ENCODE data around the gene AARS2. TPM values are rescaled to one million over a fixed set of nuclear protein-coding genes. Genes with fewer than 3 reads are reported as not detected.

Gene AARS2
- total RNA-seq, 1 experiment from 2014 or later = 28.9 TPM

- TF ChIP-seq ZNF512 (CRISPR knock-in tag; IDR thresholded peaks at IDR 0.05; ENCODE audit: borderline replicate concordance) (no peak), ERG (CRISPR knock-in tag; IDR thresholded peaks at IDR 0.05) (no peak), SMAD4 (CRISPR knock-in tag; IDR thresholded peaks at IDR 0.05) (no peak), FOXP4 (CRISPR knock-in tag; IDR thresholded peaks at IDR 0.05) (no peak), PRRX2 (CRISPR knock-in tag; IDR thresholded peaks at IDR 0.05) (no peak), ZNF263 (CRISPR knock-in tag; IDR thresholded peaks at IDR 0.05; ENCODE audit: low read depth) (no peak), ZMAT4 (CRISPR knock-in tag; IDR thresholded peaks at IDR 0.05) (no peak), IRF2 (CRISPR knock-in tag; IDR thresholded peaks at IDR 0.05; ENCODE audit: borderline replicate concordance, low read depth) (no peak)
These were observed 26.4 kb downstream of the AARS2 start (continued) for GRCh38 chr6:44286747-44287146.

GRCh38 chr6:44286285-44286565 is 26.9 kb downstream of the AARS2 start:
- Mint-ChIP-seq H3K9me3 (no peaks in the 10 kb centered on the region), H3K4me1 (no peaks in the 10 kb centered on the region), H3K27me3 (ENCODE audit: low read depth) (peaks cover 54% of the 10 kb centered on the region), H3K27ac (no peak overlapping the region), H3K4me3 (no peak overlapping the region), H3K36me3 (no peaks in the 10 kb centered on the region)
- no peak for TF ChIP-seq AFF4 (CRISPR knock-in tag; IDR thresholded peaks at IDR 0.05; ENCODE audit: borderline replicate concordance)
- no peak for TF ChIP-seq MXD4 (CRISPR knock-in tag; IDR thresholded peaks at IDR 0.05; ENCODE audit: borderline replicate concordance)
- TF ChIP-seq GTF2I (CRISPR knock-in tag; conservative IDR thresholded peaks at IDR 0.05) = no peak
- TF ChIP-seq NFATC4 (CRISPR knock-in tag; IDR thresholded peaks at IDR 0.05) = no peak
- TF ChIP-seq STAT6 (CRISPR knock-in tag; conservative IDR thresholded peaks at IDR 0.05; ENCODE audit: low read depth) = no peak
- no peak for TF ChIP-seq FOXK1 (CRISPR knock-in tag; IDR thresholded peaks at IDR 0.05)
- no peak for TF ChIP-seq ZNF532 (CRISPR knock-in tag; IDR thresholded peaks at IDR 0.05; ENCODE audit: borderline replicate concordance)
- no peak for TF ChIP-seq ZBTB43 (CRISPR knock-in tag; IDR thresholded peaks at IDR 0.05)
- no peak for ATAC-seq
- DNase-seq (ENCODE audit: low spot score) = no peak
- POLR2A ChIA-PET = no interaction called here
- CTCF ChIA-PET = interaction anchor here (1.4 to 1.9 kb wide), 2 partner anchors 19 to 27 kb away, joined by 5 to 10 read pairs; partner anchors contain the start of gene AARS2
